HL-60/S4 treated with retinoic acid at 250 ng/mL for 4 days and 3 days (cell line): ENCODE measurements around the gene CLK2.
"Not testable (repeated sequence)": the region's sequence is repeated elsewhere in the genome, so short reads cannot be mapped to it uniquely, and the experiment has no call there.

ENCODE experiments used
- in situ Hi-C: fragments of 300-500 bp; cut with MboI; formaldehyde crosslinking; loops from 2 replicates; pipeline ENCODE4 v1.7.0; 2022; ENCODE audit warnings: low sequenced_read_pairs

Gene CLK2

GRCh38 chr1:155297384-155297783 is 24.1 kb upstream of the CLK2 start:
- in situ Hi-C loops, result no loop called here

GRCh38 chr1:155296661-155297060 is 23.4 kb upstream of the CLK2 start:
- in situ Hi-C loops, result no loop called here

- in situ Hi-C loops, result no loop called here
These were observed 22.6 kb upstream of the CLK2 start for GRCh38 chr1:155295942-155296267.

GRCh38 chr1:155295183-155295941 is 22.1 kb upstream of the CLK2 start:
- in situ Hi-C loops, result no loop called here

- in situ Hi-C loops, result no loop called here
These were observed 21.3 kb upstream of the CLK2 start for GRCh38 chr1:155294520-155295182.

- in situ Hi-C loops, result no loop called here
These were observed 19.9 kb upstream of the CLK2 start for GRCh38 chr1:155293086-155293749.

GRCh38 chr1:155291006-155291405 is 17.7 kb upstream of the CLK2 start:
- in situ Hi-C loops, result not testable (repeated sequence)

GRCh38 chr1:155287987-155288543 is 14.8 kb upstream of the CLK2 start:
- in situ Hi-C loops, result no loop called here

GRCh38 chr1:155286544-155286943 is 13.2 kb upstream of the CLK2 start:
- in situ Hi-C loops, result no loop called here

GRCh38 chr1:155285631-155286044 is 12.3 kb upstream of the CLK2 start:
- in situ Hi-C loops, result no loop called here

- in situ Hi-C loops, result no loop called here
These were observed 11.8 kb upstream of the CLK2 start for GRCh38 chr1:155285063-155285462.

GRCh38 chr1:155284476-155284875 is 11.2 kb upstream of the CLK2 start:
- in situ Hi-C loops, result no loop called here

- in situ Hi-C loops, result no loop called here
These were observed 9.3 kb upstream of the CLK2 start for GRCh38 chr1:155282488-155283091.

- in situ Hi-C loops, result no loop called here
These were observed 6.0 kb upstream of the CLK2 start for GRCh38 chr1:155279268-155279667.

- in situ Hi-C loops, result no loop called here
These were observed 5.4 kb upstream of the CLK2 start for GRCh38 chr1:155278689-155279160.

- in situ Hi-C loops, result no loop called here
These were observed 4.8 kb upstream of the CLK2 start for GRCh38 chr1:155277902-155278688.

GRCh38 chr1:155277070-155277901 is 4.0 kb upstream of the CLK2 start, which contains the start of gene HCN3:
TSS of gene HCN3 (plus strand) at chr1:155277463. CDS start at chr1:155277591, 128 bp downstream.
- in situ Hi-C loops, result no loop called here

- in situ Hi-C loops, result no loop called here
These were observed 600 bp downstream of the CLK2 start for GRCh38 chr1:155272466-155273342.
